Cardiac muscle cell (in vitro differentiated cells and primary cell): ENCODE data around the gene ATP9B. TPM values are rescaled to one million over a fixed set of nuclear protein-coding genes. Genes with fewer than 3 reads are reported as not detected.

Source experiments
- DNase-seq, 2 donors: peaks; one replicate each; pipeline versions ENCODE4 v3.0.0 to v3.0.0-alpha.2; 2010 to 2017; ENCODE audit warnings: low read depth in 1 of 2, low spot score in 1 of 2
- H3K27ac ChIP-seq: fragments of 200-600 bp; sonication (generic); 2 replicates; pipeline ENCODE4 v1.5.1; 2016
- H3K27me3 ChIP-seq: fragments of 200-600 bp; sonication (generic); 2 replicates; pipeline ENCODE4 v1.6.0; 2016; ENCODE audit warnings: control low read depth
- H3K36me3 ChIP-seq: fragments of 200-600 bp; sonication (generic); 2 replicates; pipeline ENCODE4 v1.5.1; 2016; ENCODE audit warnings: control low read depth
- H3K4me1 ChIP-seq: fragments of 200-600 bp; sonication (generic); 2 replicates; pipeline ENCODE4 v1.8.1; 2017; ENCODE audit warnings: low read depth, mild to moderate bottlenecking, mixed run types
- H3K4me3 ChIP-seq: fragments of 200-600 bp; sonication (generic); 2 replicates; pipeline ENCODE4 v1.5.1; 2016; ENCODE audit warnings: mild to moderate bottlenecking
- H3K9me3 ChIP-seq: fragments of 200-600 bp; sonication (generic); 2 replicates; pipeline ENCODE4 v1.5.1; 2017; ENCODE audit warnings: low read depth, mild to moderate bottlenecking, control low read depth
- CTCF ChIP-seq: IDR thresholded peaks from 2 replicates; pipeline ENCODE4 v1.5.1; 2012; ENCODE audit warnings: low read depth, mild to moderate bottlenecking, low read length
- polyA plus RNA-seq: library from polyadenylated mRNA; unstranded; fragments of >200 nt; fragmentation: Nextera tagmentation; extraction: Ambion mirVana; gene quantifications from 2 replicates; pipeline ENCODE4 v1.2.1, GENCODE V29; 2016
- total RNA-seq: library from RNA; depleted of rRNA; stranded (reverse); fragments of >200 nt; gene quantifications from 2 replicates; pipeline ENCODE4 v1.2.3, GENCODE V29; 2016

The ATP9B gene
- total and polyA plus RNA-seq, 2 experiments from 2014 or later, result 14.1 to 14.2 TPM

GRCh38 chr18:79345981-79346380, 276.8 kb downstream of the ATP9B start:
- no peak for DNase-seq
- peaks cover 23% of the 10 kb centered on the region for H3K36me3 ChIP-seq
- H3K4me1 ChIP-seq, result no peaks in the 10 kb centered on the region
- H3K9me3 ChIP-seq, result no peaks in the 10 kb centered on the region
- H3K27ac ChIP-seq, result no peak overlapping the region
- no peaks in the 10 kb centered on the region for H3K27me3 ChIP-seq
- TF ChIP-seq CTCF, result no peak
- H3K4me3 ChIP-seq, result no peak overlapping the region

GRCh38 chr18:79348066-79348465, 278.9 kb downstream of the ATP9B start:
- peaks cover 23% of the 10 kb centered on the region for H3K36me3 ChIP-seq
- no peaks in the 10 kb centered on the region for H3K27me3 ChIP-seq
- H3K4me1 ChIP-seq, result no peaks in the 10 kb centered on the region
- no peaks in the 10 kb centered on the region for H3K9me3 ChIP-seq
- no peak overlapping the region for H3K4me3 ChIP-seq
- no peak for TF ChIP-seq CTCF
- H3K27ac ChIP-seq, result no peak overlapping the region
- DNase-seq, result no peak

- no peaks in the 10 kb centered on the region for H3K9me3 ChIP-seq
- no peak overlapping the region for H3K4me3 ChIP-seq
- H3K4me1 ChIP-seq, result no peaks in the 10 kb centered on the region
- peaks cover 6% of the 10 kb centered on the region for H3K36me3 ChIP-seq
- H3K27me3 ChIP-seq, result no peaks in the 10 kb centered on the region
- DNase-seq, result no peak
- no peak overlapping the region for H3K27ac ChIP-seq
- no peak for TF ChIP-seq CTCF
Measured at GRCh38 chr18:79352432-79352831, 283.2 kb downstream of the ATP9B start.

- DNase-seq, result peak; percentile 6 to 35
- Histone ChIP-seq H3K36me3 (peaks cover 4% of the 10 kb centered on the region), H3K27ac (no peak overlapping the region), H3K4me3 (no peak overlapping the region), H3K4me1 (no peaks in the 10 kb centered on the region), H3K9me3 (no peaks in the 10 kb centered on the region), H3K27me3 (no peaks in the 10 kb centered on the region)
- TF ChIP-seq CTCF, result peak; percentile 22
Measured at GRCh38 chr18:79353267-79353666, 284.1 kb downstream of the ATP9B start.

- H3K9me3 ChIP-seq, result no peaks in the 10 kb centered on the region
- no peaks in the 10 kb centered on the region for H3K27me3 ChIP-seq
- no peak for DNase-seq
- peaks cover under 1% of the 10 kb centered on the region for H3K36me3 ChIP-seq
- H3K4me1 ChIP-seq, result no peaks in the 10 kb centered on the region
- H3K4me3 ChIP-seq, result no peak overlapping the region
- TF ChIP-seq CTCF, result no peak
- H3K27ac ChIP-seq, result no peak overlapping the region
Measured at GRCh38 chr18:79354350-79354749, 285.2 kb downstream of the ATP9B start.
